Measurements from ENCODE around the gene GIPC1. TPM values are rescaled to one million over a fixed set of nuclear protein-coding genes. Genes with fewer than 3 reads are reported as not detected.

Gene GIPC1
- total and polyA plus RNA-seq, 2 of the 4 experiments (the other 2 are of a cell fraction) = 74.2 to 133 TPM

DNA sequence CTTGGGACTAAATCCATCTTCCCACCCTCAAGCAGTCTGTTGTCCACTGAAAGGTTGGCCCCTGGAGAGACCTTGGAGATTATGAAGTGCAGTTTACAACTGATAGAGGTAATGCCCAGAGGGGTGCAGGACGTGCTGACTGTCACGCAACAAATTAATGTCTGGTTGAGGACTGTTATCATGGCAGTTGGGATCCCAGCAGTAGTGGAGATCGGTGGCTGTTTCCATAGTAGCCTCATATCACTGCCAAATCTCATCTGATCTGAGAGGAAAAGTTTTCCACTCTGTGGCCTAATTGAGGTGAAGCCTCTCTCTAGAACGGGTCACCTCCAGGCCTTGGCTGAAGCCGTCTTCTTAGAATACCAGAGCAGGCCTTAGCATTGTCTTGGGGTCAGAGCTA, 37.5 kb upstream of the GIPC1 start:
- no peaks in the 10 kb centered on the region for H3K27me3 ChIP-seq (ENCODE audit: control insufficient read depth, insufficient read depth, low read length)
- no peak overlapping the region for H3K4me2 ChIP-seq (ENCODE audit: low read depth, low read length)
- ATAC-seq (ENCODE audit: low read depth) (no peak), DNase-seq (no peak)
- no peak overlapping the region for H4K8ac ChIP-seq (ENCODE audit: low read depth in 2 of 2, low read length in 2 of 2)
- H3K18ac ChIP-seq (ENCODE audit: low read depth, low read length) = no peak overlapping the region
- CTCF ChIA-PET = no interaction called here
- no peak overlapping the region for H3K27ac ChIP-seq (ENCODE audit: insufficient read depth, low read length)
- H2AK5ac ChIP-seq (ENCODE audit: low read depth, low read length) = no peak overlapping the region
- no peak overlapping the region for H3K4ac ChIP-seq (ENCODE audit: low read depth, low read length)
- H4K20me1 ChIP-seq (ENCODE audit: insufficient read depth, low read length) = peaks cover 3% of the 10 kb centered on the region; the same call in 1 of the 2 replicates
- H4K5ac ChIP-seq (ENCODE audit: low read depth, low read length) = no peak overlapping the region
- H3K14ac ChIP-seq (replicated peaks; ENCODE audit: low read depth, low read length) = no peak overlapping the region
- no peak overlapping the region for H2BK120ac ChIP-seq (ENCODE audit: low read depth, low read length)
- peaks cover 30 to 69% of the 10 kb centered on the region in 2 experiments for H3K79me1 ChIP-seq (ENCODE audit: low read depth in 1 of 2, low read length in 2 of 2)
- no peak overlapping the region for H2BK20ac ChIP-seq (ENCODE audit: low read depth, low read length)
- no peak overlapping the region for H2BK5ac ChIP-seq (ENCODE audit: low read depth, low read length, poor library complexity, severe bottlenecking)
- in situ Hi-C loops (cut with MboI; ENCODE audit: low sequenced_read_pairs) = no loop called here
- peaks cover 9% of the 10 kb centered on the region; the same call in 1 of the 2 replicates for H3K9me1 ChIP-seq (ENCODE audit: insufficient read depth, low read length)
- H2AK9ac ChIP-seq (replicated peaks; ENCODE audit: low read depth, low read length, poor library complexity) = no peak overlapping the region
- POLR2A ChIA-PET (ENCODE audit: unreplicated experiment) = no interaction called here
- no peak overlapping the region for H3K4me3 ChIP-seq (ENCODE audit: insufficient read depth, low read depth, low read length)
- no peaks in the 10 kb centered on the region for H3K4me1 ChIP-seq (ENCODE audit: control insufficient read depth, insufficient read depth, low read length)
- no peak overlapping the region for H3K9ac ChIP-seq (ENCODE audit: low read depth, low read length)
- H3K9me3 ChIP-seq (ENCODE audit: control insufficient read depth, insufficient read depth, low read length) = no peaks in the 10 kb centered on the region
- no peak overlapping the region for H2BK15ac ChIP-seq (ENCODE audit: low read depth, low read length)
- no peak overlapping the region for H2AFZ ChIP-seq (replicated peaks; ENCODE audit: low read length, poor library complexity)
- no peak for TF ChIP-seq RCOR1 (IDR thresholded peaks at IDR 0.05; ENCODE audit: insufficient replicate concordance, low read length)
- no peak for TF ChIP-seq MXI1 (IDR thresholded peaks at IDR 0.05; ENCODE audit: borderline replicate concordance, low read depth, low read length)
- TF ChIP-seq CHD1 (IDR thresholded peaks at IDR 0.05; ENCODE audit: low read depth, low read length) = no peak
- H4K91ac ChIP-seq (ENCODE audit: insufficient read depth, low read depth, low read length) = no peak overlapping the region
- no CpG with 5 or more reads among the region's 5 CpGs for WGBS, 2 experiments (ENCODE audit: extremely low coverage in 2 of 2, insufficient read length in 1 of 2)
- H3K36me3 ChIP-seq (ENCODE audit: control insufficient read depth, insufficient read depth, low read length) = no peaks in the 10 kb centered on the region
- intact Hi-C loops (cut with micrococcal nuclease) = no loop called here
- BruUV-seq (replicated peaks) = no TSS peak
- no peak overlapping the region for H3K23ac ChIP-seq (ENCODE audit: low read depth, low read length)
- dilution Hi-C loops (cut with HindIII; ENCODE audit: low sequenced_read_pairs, unreplicated experiment) = no loop called here
- no peak overlapping the region for H3K56ac ChIP-seq (ENCODE audit: extremely low read depth, insufficient read depth, low read length)
